ENCODE measurements around the gene C11orf65. TPM values are rescaled to one million over a fixed set of nuclear protein-coding genes. Genes with fewer than 3 reads are reported as not detected.

The C11orf65 gene
- total RNA-seq, 2 experiments from 2014 or later: 0.98 to 2.0 TPM

GRCh38 chr11:108472681-108473080 is 5.4 kb upstream of the C11orf65 start:
- no peaks in the 10 kb centered on the region for H3K9me3 ChIP-seq (ENCODE audit: low read length)
- BruUV-seq (replicated peaks): no TSS peak
- no peak overlapping the region for H3K4me3 ChIP-seq (ENCODE audit: low read depth, low read length, poor library complexity, severe bottlenecking)
- intact Hi-C loops (cut with micrococcal nuclease; ENCODE audit: unreplicated experiment): no loop called here
- TF ChIP-seq EZH2phosphoT487 (IDR thresholded peaks at IDR 0.05; ENCODE audit: borderline replicate concordance, low read depth, low read length) (no peak), CTCF (conservative IDR thresholded peaks at IDR 0.05; ENCODE audit: low read length) (no peak)
- H3K79me2 ChIP-seq (ENCODE audit: insufficient read depth, low read depth, low read length): no peaks in the 10 kb centered on the region
- H3K36me3 ChIP-seq (ENCODE audit: insufficient read depth, low read length): no peaks in the 10 kb centered on the region
- H4K20me1 ChIP-seq (ENCODE audit: insufficient read depth, low read length): no peaks in the 10 kb centered on the region
- CTCF ChIA-PET (ENCODE audit: unreplicated experiment): no interaction called here
- H3K27ac ChIP-seq (ENCODE audit: low read depth, low read length, poor library complexity, severe bottlenecking): no peak overlapping the region
- peaks cover 4% of the 10 kb centered on the region for H3K4me1 ChIP-seq (ENCODE audit: insufficient read depth, low read length, poor library complexity, severe bottlenecking)
- POLR2A ChIA-PET: no interaction called here
- no peak overlapping the region for H2AFZ ChIP-seq (ENCODE audit: low read length)
- no peak overlapping the region for H3K4me2 ChIP-seq (ENCODE audit: low read length)
- H3K9me2 ChIP-seq (ENCODE audit: insufficient read depth, low read length): no peaks in the 10 kb centered on the region
- no peak for DNase-seq (ENCODE audit: low spot score)

GRCh38 chr11:108468478-108468864 is 1.1 kb upstream of the C11orf65 start:
- no TSS peak for BruUV-seq (replicated peaks)
- no peaks in the 10 kb centered on the region for H3K9me3 ChIP-seq (ENCODE audit: low read length)
- peak overlapping the region; percentile 95; the same call in 1 of the 2 replicates for H2AFZ ChIP-seq (ENCODE audit: low read length)
- no peaks in the 10 kb centered on the region for H3K36me3 ChIP-seq (ENCODE audit: insufficient read depth, low read length)
- H3K27ac ChIP-seq (ENCODE audit: low read depth, low read length, poor library complexity, severe bottlenecking): no peak overlapping the region
- H3K4me3 ChIP-seq (ENCODE audit: low read depth, low read length, poor library complexity, severe bottlenecking): no peak overlapping the region
- no peak for DNase-seq (ENCODE audit: low spot score)
- H3K4me2 ChIP-seq (ENCODE audit: low read length): no peak overlapping the region
- no peaks in the 10 kb centered on the region for H4K20me1 ChIP-seq (ENCODE audit: insufficient read depth, low read length)
- H3K9me2 ChIP-seq (ENCODE audit: insufficient read depth, low read length): no peaks in the 10 kb centered on the region
- intact Hi-C loops (cut with micrococcal nuclease; ENCODE audit: unreplicated experiment): loop anchor here (5.0 to 10.0 kb wide), 3 partner anchors 189 to 611 kb away; partner anchors contain the start of genes CUL5 and SLC35F2
- no peaks in the 10 kb centered on the region for H3K79me2 ChIP-seq (ENCODE audit: insufficient read depth, low read depth, low read length)
- CTCF ChIA-PET (ENCODE audit: unreplicated experiment): no interaction called here
- POLR2A ChIA-PET: interaction anchor here (0.6 kb wide), 1 partner anchor 968 kb away, joined by 3 read pairs; no protein-coding TSS in a partner anchor
- H3K4me1 ChIP-seq (ENCODE audit: insufficient read depth, low read length, poor library complexity, severe bottlenecking): peaks cover 11% of the 10 kb centered on the region
- no peak for TF ChIP-seq CTCF (conservative IDR thresholded peaks at IDR 0.05; ENCODE audit: low read length)
- no peak for TF ChIP-seq EZH2phosphoT487 (IDR thresholded peaks at IDR 0.05; ENCODE audit: borderline replicate concordance, low read depth, low read length)

- H3K9me3 ChIP-seq (ENCODE audit: low read length): no peaks in the 10 kb centered on the region
- TF ChIP-seq CTCF (conservative IDR thresholded peaks at IDR 0.05; ENCODE audit: low read length): no peak
- TF ChIP-seq EZH2phosphoT487 (IDR thresholded peaks at IDR 0.05; ENCODE audit: borderline replicate concordance, low read depth, low read length): no peak
- no peaks in the 10 kb centered on the region for H3K9me2 ChIP-seq (ENCODE audit: insufficient read depth, low read length)
- DNase-seq (ENCODE audit: low spot score): no peak
- no peaks in the 10 kb centered on the region for H4K20me1 ChIP-seq (ENCODE audit: insufficient read depth, low read length)
- BruUV-seq (replicated peaks): no TSS peak
- peak overlapping the region; percentile 87 for H3K4me2 ChIP-seq (ENCODE audit: low read length)
- H3K27ac ChIP-seq (ENCODE audit: low read depth, low read length, poor library complexity, severe bottlenecking): no peak overlapping the region
- CTCF ChIA-PET (ENCODE audit: unreplicated experiment): no interaction called here
- peak overlapping the region; percentile 89 for H3K4me3 ChIP-seq (ENCODE audit: low read depth, low read length, poor library complexity, severe bottlenecking)
- H3K4me1 ChIP-seq (ENCODE audit: insufficient read depth, low read length, poor library complexity, severe bottlenecking): peaks cover 11% of the 10 kb centered on the region
- no peaks in the 10 kb centered on the region for H3K36me3 ChIP-seq (ENCODE audit: insufficient read depth, low read length)
- H2AFZ ChIP-seq (ENCODE audit: low read length): peak overlapping the region; percentile 95
- POLR2A ChIA-PET: no interaction called here
- intact Hi-C loops (cut with micrococcal nuclease; ENCODE audit: unreplicated experiment): loop anchor here (2.0 to 10.0 kb wide), 5 partner anchors 191 to 609 kb away; partner anchors contain the start of genes ACAT1, ATM, CUL5 and NPAT
- H3K79me2 ChIP-seq (ENCODE audit: insufficient read depth, low read depth, low read length): no peaks in the 10 kb centered on the region
Measured at GRCh38 chr11:108466405-108466804, 924 bp downstream of the C11orf65 start.

All from OCI-LY7 (cell line).